NCI-H2107 (cell line): ENCODE results near the gene CCL1.
A peak's percentile ranks its signal among the peaks of the same experiment; 100 is the strongest.

Experiments
- DNase-seq: peaks from one replicate; lab custom pipeline; 2025; lab: John Stamatoyannopoulos, UW

Gene CCL1, protein sequence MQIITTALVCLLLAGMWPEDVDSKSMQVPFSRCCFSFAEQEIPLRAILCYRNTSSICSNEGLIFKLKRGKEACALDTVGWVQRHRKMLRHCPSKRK

DNA sequence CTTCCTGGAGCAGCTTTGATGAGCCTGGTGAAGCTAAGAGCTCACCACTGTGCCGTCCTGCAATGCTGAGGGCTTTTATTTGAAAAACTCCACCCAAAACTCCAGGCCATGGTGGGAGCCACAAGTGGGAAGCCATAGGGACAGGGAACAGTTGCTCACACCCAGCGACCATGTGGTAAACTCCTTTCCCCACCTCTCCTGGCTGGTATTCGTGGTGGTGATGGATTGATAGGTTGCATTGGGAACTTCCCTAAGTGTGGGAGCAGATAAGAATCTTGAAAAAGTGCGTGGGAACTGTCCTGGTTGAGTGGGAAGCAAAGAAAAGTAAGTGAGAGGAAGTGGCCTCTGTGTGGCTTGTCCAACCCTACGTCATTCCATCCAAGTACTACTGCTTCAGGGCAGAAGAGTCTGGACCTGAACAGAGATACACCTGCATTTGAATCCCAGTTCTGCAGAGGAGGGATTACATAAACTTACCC is at the start of gene CCL1:
Gene CCL1, minus strand, starts transcription at position 51 of the 479 bp plus-strand sequence. CDS start 72 bp downstream, outside the sequence.
- DNase-seq: no peak

DNA sequence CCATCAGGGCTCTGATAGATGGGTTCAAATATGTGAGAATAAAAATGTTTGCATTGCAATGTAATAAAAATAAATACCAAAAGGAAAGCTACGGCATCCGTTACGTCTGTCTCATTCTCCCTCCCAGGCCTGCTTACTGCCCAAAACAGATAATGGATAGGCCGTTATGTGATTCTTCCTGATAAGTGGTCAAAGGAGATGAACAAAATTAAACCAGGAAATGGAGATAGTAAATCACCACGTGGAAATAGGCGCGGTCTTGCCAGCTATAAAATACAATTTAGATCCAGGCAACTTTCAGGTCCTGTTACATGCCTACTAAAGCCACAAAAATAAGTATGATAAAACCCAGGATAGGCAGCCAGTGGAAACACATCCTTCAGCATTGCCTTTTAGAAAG is 49.5 kb upstream of the CCL1 start:
- no peak for DNase-seq

DNA sequence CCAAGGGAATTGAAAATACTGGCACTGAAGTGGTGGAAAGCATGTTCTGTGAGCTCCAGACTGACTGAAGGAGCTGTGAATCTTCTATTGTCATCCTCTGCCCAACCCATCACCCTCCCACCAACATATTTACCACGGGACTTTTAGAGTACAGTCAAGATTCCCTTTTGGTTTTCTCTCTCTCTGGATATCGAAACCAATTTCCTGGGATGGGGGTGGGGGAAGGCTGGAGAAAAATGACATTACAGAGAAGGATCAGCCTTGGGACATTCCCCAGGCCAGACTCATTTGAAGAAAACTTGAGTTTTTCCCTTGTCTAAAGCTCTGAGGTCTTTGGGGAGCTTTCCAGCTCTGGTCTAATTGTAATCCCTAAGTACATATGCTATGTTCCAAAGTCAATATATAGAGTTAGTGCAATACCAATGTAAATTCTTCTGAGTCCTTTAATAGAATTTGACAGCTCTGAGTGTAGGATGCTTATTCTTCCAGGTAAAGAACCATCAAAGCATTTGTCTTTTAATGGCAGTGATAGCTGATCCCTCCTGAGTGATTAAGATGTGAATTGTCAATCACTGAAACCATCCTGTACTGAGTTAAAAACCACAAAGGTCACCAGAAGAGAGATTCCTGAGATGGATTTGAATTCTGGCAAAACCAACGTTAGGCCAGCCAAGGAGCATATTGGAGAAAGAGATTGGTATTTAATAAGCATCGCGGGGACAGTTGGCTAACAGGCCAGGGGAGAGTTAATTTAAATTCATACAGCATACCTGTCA is 48.8 kb upstream of the CCL1 start:
- no peak for DNase-seq

DNA sequence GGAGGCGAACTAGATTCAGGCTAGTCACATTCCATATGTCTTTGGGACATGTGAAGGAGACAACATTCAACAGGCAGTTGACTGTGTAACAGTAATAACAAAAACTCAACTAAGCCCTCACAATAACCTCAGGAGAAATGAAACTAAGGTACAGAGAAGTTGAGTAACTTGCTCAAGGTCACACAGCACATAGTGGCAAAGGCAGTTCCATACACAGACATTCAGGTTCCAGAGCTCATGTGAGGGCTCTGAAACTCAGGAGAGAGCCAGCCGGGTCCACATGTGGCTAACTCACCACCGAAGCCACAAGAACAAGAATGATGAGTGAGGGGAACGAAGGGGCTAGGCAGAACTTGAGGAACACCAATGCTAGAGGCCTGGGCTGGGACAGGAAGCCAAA is 46.3 kb upstream of the CCL1 start:
- DNase-seq: no peak

DNA sequence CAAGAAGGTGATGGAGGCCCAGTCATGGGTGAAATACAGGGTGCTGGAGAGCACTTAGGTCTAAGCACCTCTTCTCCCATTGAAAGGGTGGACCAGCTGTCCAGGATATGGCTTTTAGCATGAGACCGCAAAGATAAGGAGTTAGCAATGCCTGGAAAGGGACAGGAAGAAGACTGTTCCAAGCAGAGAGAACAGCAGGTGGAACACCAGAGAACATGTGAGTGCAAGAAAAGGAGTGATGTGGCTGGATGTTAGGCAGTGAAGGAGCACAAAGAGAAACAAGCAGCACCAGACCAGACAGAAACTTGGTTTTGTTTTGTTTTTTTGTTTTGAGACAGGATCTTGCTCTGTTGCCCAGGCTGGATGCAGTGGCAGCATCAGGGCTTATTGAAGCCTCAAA is 45.4 kb upstream of the CCL1 start:
- DNase-seq: no peak

DNA sequence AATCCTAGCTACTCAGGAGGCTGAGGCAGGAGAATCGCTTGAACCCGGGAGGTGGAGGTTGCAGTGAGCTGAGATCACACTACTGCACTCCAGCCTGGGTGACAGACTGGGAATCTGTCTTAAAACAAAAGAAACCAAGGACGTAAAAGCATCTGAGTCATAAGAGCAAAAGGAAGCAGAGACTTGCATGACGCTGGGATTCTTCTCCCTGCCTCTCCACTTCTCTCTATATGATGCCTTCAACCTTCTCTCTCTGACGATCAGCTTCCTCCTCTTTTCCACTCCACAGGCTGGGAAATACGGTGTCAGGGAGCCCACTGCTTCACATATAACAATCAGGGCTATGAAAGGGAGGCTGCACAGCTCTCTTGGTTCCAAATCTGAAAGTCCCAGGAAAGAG is 43.2 kb upstream of the CCL1 start:
- no peak for DNase-seq

DNA sequence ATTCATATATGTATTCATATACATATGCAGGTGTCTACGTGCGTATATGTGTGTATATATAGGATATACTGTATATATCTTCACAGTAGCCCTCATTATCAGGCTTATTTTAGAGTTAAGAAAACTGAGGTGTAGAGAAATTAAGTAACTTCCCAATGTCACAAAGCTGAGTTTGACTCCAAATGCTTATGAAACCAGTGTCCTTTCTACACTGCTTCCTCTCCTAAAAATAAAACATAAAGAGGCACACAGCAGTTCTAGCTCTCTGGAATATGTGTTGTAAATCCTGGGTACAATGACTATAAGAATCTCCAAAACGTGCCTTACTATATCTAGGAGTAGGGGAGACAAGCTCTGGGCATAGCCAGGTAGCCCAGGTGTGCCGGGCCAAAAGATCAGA is 40.0 kb upstream of the CCL1 start:
- DNase-seq: no peak

DNA sequence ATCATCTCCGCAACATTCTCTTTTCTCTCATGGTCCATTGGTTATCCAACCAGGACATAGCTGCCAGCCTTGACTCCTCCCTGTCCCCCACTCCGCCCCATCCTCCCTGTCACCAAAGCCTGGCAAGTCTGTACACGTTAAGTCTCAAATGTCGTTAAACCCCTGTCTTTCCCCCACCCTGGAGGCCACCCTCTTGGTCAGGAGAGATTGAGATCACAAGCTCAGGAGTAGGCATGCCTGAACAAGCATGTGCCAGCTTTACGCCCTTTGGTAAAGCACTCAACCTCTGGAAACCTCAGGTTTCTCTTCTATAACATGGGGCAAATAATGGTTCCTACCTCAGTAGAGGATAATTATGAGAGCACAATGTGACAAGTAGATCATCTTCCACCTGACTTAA is 38.1 kb upstream of the CCL1 start:
- peak; percentile 57 for DNase-seq

DNA sequence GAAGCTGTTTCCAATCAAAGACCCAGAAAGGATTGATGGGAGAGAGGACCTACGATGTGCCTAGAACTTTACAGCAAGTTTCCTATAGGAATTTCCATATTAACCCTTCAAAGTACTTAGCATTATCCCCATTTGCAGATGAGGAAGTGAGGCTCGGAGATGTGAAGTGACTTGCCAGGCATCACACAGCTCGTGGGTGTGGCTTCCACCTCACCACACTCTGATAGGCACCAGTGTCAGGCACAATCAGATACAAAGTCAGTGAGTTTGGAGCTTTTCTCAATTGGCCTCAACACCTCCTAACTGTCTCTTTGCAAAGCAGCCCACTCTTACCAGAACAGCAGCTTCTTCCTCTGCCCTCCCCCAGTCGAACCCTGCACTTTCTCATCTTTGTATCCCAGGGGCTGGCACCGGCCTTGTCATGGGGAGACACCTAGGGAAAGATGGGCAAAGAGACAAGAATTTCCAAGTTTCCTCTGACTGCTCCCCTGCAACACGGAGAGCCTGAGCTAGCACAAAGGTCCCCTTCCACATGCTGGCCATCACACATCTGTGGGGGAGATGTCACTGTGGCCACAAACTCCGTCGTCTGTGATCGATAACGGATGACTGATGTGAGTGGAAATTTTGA is 37.4 kb upstream of the CCL1 start:
- no peak for DNase-seq

DNA sequence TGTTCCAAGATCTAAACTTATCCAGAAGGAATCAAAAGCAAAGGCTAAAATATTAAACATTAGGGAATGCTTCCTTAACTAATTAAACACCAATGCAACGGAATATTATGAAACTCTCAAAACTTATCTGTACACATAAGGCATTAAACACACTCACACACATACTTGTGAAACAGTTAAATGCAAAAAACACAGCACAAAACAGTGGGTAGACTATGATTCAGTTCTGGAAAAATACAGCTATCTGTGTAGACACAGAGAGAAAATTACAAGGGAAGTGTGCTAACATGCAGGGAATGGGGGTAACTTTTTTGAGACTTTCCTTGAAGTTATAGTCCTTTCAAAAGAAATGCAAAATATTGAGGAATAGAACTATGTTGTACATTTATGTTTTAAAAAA is 36.7 kb upstream of the CCL1 start:
- DNase-seq: no peak

DNA sequence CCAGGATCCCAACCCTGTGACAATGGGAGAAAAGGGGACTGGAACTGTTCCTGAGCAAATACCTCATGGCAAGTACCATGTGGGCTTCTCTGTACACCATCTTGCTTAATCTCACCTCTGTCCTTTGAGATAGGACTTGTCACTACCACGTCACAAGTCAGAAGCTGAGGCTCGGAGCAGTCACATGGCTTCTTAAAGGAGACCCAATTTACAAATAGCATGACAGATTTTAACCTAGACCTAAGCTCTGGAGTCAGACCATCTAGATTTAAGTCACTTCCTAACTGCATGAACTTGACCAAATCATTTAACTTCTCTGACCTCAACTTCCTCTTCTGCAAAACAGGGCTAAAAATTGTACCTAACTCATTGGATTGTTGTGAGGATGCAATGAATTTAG is 36.0 kb upstream of the CCL1 start:
- no peak for DNase-seq

DNA sequence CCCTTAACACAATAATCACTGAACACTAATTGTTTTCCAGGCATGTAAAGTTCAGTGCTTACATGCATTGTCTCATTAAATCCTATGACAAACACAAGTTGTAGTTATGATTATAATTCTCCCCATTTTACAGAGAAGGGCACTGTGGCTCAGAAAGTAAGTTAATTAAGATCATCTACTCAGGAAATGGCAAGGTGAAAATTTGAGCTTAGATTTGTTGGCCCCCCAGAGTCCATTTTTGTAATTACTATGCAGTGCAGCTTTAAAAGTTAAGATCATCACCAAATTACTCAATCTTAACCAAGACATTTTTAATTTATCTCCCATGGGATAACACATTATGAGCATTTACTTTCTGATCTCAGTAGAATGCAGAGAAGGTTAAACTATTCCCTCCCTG is 34.2 kb upstream of the CCL1 start:
- DNase-seq: no peak

DNA sequence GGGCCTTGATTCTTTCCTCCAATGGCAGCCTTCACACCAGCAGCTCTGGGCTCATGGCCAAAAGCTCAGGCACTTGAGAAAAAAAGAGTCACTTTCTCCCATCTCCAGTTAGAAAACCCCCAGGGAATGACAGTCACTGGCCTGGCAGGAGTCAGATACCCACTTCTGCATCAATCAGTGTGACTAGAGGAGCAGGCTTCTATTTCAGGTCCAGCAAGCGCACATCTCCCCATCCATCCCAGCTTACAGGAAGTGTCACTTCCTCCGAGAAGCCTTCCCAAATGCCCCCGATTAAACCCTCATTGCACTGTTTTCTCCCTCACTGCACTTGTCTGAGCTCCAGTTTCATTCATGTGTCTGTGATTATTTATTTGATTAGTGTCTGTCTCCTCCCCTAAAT is 30.4 kb upstream of the CCL1 start:
- peak; percentile 89 for DNase-seq

DNA sequence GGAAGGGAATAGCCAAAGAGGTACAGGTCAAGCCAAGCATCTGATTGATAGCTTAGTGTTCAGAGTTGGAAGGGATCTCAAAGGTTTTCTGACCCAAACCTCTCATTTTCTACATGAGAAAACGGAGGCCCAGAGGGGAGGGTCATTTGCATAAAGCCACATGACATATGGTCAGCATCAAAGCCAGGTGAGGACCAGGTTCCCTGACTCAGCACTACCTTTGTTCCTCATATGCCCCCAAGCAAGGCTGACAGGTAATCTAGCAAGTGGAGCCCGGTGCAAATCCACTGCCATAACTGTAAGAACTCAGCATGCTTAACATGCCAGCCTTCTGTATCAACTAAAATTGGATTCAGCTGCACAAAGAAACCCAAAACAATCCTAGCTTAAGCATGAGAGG is 28.2 kb upstream of the CCL1 start:
- no peak for DNase-seq

DNA sequence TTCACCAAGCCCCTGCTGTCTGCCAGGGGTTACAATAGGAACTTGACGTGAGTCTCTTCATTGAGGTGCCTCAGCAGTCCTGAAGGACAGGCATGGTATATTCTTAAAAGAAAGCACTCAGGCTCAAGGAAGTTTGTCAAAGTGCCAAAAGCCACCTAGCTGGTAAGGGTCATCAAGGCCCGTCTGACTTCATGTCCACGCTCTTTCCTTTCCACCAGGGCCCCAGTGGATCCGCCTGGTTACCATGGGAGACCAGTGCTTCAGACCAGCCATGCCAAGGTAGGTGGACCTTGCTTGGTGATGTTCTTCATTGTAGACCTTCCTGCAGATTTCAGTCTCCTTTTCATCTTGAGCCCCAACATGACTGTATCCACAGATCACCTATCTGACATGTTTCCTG is 27.6 kb upstream of the CCL1 start:
- no peak for DNase-seq

DNA sequence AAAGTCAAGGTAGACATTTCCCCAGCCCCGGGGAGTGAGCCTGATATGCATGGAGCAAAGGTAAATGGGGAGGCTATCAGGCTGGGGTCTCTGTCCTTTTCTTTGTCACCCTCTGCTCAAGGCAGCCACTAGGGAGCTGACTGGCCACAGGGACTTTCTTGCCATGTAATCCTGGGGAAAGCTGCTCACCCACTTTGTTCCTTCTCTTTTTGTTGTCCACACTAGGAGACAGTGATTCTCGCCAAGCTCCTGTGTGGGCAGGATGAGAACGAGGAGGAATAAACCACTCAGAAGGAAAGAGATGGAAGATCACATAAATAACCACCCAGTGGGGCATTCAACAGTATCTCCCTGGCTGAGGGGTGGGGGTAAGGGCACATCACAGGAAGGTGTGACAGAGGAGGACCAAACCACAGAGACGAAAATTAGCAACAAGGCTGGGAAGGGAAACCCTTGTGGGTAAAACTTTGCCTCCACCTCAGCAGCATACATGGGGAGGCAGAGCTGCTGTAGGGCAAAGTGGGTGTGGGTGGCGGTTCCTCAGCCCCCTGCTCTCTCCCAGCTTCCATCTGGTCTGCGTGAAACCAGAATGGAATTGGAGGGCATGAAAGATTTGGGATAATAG is 26.2 kb upstream of the CCL1 start:
- DNase-seq: no peak

DNA sequence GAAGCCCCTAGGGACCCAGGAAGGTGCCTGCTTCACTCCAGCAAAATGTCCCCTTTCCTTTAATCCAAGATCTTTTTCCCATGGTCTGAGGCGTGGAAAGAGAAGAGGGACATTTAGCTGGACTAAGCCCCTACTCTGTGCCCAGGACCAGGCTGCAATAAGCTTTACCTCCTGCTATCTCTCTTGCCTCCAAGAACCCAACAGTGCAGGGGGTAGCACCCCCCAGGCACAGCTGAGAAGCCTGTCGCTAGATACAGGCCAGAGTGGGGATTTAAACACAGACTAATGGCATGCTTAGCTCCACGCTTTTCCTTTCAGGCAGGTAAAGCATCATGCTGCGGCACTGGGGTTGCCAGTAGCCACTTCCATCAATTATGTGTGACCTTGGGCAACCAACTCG is 24.5 kb upstream of the CCL1 start:
- DNase-seq: no peak

DNA sequence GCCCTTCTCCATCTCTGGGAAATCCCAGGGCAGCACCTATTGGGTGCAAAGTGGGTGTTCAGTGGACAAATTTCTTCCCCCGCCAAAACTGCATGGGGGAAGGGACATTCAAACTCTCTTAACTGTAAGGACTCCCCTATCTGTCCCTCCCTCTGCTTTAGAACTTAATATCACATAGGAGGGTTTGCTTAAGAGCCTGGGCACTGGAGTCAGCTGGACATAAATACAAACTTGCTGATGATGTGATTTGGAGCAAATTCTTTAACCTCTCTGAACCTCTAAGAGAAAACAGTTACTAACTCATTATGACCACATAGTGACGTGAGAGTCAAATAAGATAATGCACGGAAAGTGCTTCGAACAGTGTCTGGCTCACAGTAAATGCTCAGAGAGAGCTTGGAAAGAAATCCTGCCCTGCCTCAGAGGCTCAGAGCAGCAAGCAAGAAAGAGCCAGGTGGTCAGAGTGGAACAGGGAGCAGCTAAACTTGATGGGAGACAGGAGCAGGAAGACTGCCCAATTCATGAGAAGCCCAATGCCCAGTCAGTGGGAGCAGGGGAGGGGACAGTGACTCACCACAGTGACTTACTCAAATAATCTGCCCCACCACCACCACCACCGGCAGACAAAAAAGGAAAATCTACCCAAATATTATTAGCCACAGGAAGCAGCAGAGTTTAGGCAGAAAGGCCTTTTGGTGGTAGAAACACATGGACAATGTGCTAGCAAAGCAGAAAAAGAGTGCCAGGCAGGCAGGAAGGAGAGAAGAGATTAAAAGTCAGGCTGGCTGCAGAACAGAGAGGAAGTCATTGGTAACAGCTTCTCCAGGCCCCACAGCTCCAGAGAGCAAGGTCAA is 23.9 kb upstream of the CCL1 start:
- DNase-seq: no peak

DNA sequence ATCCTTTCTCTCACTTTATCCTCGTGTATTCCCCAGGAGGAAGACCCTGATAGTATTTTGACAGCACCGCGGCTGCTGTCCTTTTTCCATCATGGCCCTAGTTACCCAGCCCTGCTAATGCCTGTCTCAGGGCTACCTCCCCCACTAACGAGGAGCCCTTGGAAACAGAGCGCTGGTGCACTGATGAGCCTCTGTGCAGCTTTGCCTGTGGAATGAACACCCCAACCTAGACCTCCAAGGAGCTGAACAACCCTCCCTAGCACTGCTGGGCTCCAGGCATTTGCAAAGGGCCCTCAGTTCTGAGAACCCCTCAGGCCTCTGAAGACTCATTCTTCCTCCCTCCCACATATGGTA is 23.3 kb upstream of the CCL1 start:
- DNase-seq: no peak

DNA sequence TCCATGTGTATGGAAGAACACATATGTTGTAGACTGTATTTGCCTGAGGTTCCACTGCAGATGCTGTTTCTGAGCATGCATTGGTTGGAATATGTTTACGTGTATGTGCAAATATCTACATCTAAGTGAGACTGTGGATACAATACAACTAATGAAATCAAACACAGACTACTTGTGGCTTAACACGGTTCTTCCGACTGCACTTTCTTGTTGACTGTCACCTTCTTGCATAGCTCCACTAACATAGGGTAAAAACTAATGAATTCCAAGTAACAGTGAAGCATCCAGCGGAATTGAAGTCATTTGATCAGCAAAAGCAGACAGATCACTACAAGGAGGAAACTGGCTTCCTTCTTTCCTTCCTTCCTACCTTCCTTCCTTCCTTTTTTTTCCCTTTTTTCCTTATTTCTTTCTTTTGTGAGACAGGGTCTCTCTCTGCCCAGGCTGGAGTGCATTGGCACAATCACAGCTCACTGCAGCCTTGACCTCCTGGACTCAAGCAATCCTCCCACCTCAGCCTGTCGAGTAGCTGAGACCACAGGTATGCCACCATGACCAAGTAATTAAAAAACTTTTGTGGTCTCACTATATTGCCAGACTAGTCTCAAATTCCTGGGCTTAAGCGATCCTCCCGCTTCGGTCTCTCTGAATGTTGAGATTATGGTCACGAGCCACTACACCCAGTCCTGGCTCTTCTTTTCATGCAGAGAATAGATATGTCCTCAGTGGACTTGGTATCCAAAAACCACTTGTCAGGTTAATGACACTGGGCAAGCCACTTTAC is 22.0 kb upstream of the CCL1 start:
- DNase-seq: no peak

DNA sequence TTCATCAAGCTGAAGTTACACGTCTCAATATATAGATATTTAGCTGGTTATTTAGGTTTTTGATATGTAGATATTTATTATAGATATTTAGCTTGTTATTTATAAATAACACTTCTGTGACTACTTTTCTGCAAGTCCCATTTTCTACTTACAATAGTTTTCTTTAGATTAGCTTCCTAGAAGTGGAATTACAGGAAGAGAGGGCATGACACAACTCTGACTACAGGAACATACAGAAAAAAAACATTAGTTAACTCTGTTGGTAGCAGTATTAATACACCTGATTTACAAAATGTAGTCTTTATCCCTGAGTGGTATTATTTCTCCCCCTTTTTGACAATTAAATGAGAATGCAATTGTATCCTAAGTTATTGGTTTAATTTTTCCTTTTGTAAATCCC is 21.2 kb upstream of the CCL1 start:
- DNase-seq: no peak

DNA sequence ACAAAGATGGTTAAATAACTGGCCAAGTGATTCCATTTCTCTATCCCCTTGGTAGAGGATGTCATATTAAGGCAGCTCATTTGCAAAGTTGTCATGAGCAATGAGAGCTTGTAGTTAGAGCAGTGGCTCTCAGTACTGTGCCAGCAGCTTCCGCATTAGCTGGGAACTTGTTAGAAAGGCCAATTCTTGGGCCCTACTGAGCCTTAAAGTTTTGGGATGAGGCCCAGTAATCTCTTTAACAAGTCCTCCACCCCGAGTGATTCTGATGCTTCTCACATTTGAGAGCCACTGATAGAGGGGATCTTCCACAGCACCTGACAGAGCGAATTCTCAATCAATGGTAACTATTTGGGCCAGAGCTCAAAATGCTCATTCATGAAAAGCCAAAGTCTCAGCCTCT is 20.2 kb upstream of the CCL1 start:
- no peak for DNase-seq
